Stimulated activated CD4-positive, alpha-beta T cell treated with anti-CD3 and anti-CD28 coated beads, Interleukin-4, amount 100 ng/mL, for 24 hours (primary cell): ENCODE data around the gene HEATR1.
"Not testable (repeated sequence)": the region's sequence is repeated elsewhere in the genome, so short reads cannot be mapped to it uniquely, and the experiment has no call there.

Experiments used
- DNase-seq: peaks from one replicate; pipeline ENCODE4 v3.0.0-alpha.2; 2020

The HEATR1 gene

DNA sequence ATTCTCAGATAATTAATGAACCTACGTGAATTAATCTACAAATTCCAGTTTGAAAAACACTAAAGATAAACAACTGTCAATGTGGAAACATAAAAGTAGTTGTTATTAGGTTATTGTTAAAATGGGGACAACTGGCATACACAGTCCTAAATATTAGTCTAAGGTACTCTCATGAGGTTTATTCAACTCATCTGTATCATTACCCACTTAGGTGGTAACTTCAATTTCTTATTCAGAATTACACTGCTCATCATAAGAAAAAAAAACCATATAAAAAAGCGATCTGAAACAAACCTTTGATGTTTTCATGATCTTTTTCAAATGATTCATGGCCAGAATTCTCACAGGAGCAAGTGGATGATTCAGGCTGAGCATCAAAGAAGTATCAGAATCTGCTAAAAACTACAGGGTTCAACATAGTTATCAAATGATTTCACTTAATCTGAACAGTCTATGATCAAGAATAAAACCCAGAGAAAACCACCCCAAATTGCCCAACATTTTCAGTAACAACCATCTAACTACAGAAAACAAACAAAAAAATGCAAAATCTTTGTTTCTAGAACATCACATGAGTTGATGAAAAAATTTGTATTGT is 13.7 kb downstream of the HEATR1 start:
- no peak for DNase-seq

DNA sequence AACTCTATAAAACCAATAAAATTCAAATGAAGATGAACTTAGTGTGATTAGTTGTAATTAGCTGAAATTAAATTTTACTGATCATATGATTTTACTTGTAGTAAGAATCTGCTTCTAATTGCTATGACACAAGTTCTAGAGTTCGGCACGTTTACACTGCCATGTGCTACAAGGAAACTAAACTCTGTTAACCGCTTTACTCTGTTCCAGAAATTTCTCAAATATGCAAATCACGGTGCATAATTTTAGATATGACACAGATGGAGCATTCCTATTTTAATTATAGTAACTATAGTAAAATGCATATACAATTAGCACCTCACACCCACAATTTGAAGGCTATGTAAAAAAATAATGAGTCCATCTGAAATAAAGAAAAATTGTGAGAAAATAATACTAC is 14.8 kb downstream of the HEATR1 start:
- DNase-seq = no peak

DNA sequence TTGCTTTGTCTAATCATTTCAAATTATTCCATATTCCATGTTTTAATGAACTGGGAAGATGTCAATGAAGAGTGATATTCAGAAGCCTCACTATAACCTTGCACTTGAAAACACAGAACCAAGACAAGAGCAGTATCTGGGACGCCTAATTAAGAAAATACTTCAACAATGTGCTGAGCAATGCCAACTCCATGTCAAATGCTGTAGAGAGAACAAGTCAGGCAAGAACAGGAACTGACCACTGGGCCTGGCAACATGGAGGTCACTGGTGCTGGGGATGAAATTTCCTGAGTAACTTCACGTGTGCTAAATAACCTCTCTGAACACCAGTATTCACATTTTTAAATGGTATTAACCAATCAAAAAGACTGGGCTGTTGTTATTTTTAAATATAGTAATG is 22.8 kb downstream of the HEATR1 start:
- no peak for DNase-seq

DNA sequence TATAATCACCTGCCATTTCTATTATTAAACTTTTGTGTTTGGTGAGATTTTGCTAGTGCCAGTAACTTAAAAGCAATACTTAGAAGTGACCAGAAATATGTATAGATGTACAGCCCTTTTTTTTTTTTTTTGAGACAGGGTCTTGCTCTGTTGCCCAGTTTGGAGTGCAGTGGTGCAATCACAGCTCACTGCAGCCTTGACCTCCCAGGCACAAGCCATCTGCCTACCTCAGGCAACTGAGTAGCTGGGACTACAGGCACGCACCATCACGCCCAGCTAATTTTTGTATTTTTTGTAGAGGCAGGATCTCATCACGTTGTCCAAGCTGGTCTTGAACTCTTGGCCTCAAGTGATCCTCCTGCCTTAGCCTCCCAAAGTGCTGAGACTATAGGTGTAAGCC is 23.9 kb downstream of the HEATR1 start:
- DNase-seq = not testable (repeated sequence)

DNA sequence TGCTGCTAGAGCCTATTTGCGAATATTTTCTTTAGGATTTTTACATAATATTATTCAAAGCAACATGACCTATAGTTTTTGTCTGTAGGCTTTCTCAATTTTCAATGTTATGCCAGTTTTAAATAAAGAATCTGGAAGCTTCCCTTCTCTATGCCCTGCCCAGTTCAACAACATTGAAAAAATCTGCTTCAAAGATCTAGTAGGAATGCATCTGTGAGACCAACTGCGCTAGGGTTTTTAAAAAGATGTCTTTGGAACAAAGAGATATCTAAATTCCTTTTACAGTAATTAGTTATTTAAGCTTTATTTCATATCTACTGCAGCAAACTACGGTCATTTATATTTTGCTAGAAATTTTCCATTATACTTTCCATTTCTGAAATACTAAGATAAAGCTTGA is 25.7 kb downstream of the HEATR1 start:
- DNase-seq = no peak

DNA sequence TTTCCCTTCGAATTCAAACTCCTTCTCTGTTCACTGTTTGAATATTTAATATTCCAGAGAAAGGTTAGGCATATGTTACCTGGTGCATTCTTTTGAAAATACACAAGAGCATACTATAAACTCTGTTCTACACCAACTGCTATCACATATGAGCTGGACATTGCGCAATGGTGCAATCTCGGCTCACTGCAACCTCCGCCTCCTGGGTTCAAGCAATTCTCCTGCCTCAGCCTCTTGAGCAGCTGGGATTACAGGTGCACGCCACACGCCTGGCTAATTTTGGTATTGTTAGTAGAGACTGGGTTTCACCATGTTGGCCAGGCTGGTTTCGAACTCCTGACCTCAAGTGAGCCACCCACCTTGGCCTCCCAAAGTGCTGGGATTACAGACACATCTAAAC is 27.3 kb downstream of the HEATR1 start:
- DNase-seq = not testable (repeated sequence)

DNA sequence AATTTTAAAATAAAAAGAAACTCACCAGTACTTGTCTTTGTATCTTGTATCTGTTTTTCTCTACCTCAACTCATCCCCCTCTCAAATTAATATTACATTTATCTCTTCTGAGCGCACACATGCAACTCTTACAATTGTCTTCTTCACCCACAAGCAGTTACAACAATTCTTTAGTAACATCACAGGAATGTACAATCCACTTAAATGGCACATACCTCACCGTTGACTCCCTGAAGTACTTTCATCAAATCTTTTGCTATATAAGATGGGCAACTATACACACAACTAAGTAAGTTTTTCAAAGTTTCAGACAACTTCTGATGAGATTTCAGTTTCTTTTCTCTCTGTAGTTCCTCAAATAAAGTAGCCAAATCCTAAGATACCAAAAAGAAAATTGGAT is 28.3 kb downstream of the HEATR1 start:
- DNase-seq = no peak

DNA sequence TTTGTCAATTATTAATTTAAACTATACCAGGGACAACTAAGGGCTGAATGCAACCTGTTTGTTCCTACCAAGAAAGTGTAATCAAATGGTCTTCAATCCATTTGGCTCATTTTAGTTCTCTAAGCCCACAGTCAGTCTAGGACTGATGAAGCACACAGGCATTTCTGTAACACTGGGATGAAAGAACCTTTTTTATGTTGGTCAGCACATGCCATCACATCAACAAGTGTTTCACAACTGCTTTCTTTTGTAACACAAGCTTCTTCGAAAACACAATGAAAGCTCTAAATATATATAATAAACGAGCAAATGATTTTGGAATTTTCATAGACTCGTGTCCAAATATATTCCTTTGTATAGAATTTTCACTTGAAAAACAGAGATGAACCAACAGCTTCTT is 28.8 kb downstream of the HEATR1 start:
- no peak for DNase-seq

DNA sequence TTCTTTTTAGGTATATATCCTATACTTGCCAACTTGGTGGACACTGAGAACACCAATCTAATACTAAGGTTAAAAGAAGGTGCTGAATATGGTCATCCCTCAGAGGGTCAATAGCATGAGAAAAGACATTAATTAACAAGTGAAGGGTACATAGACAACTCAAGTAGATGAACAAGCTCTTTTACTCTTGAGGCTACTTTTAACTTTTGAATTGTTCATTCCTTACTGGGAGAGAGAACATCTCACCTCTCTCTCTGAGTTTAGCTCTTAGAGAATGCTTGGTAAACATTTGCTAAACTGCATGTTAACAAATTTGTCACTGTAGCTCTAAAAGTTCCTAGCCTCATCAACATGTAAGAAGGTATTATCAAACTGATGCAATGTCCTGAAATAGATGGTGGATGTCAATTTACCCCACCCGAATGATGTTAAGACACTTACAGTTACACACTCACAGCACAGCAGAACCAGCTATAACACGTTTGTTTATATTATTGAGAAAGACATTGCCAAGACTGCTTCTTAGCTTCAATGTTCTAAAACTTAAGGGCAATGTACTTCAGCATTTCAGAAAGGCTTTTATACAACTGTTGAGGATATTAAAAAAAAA is 35.9 kb downstream of the HEATR1 start:
- no peak for DNase-seq

DNA sequence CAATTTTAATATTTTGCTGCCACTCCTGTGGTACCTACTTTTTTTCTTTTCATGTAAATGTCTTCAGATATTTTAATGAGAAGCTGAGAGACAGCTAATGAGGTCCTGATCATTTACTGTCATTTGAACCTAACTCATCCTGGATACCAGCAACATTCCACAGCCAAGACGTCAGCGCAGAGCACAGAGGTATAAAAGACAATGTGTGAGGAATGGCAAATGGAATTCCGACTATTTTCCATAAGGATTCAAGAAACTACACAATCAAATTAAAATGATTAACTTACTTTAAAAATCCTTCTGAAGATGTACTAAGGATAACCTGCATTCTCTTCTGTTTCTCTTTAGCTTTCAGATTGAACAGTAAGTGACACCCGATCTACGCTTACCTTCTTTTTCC is 38.8 kb downstream of the HEATR1 start:
- no peak for DNase-seq

DNA sequence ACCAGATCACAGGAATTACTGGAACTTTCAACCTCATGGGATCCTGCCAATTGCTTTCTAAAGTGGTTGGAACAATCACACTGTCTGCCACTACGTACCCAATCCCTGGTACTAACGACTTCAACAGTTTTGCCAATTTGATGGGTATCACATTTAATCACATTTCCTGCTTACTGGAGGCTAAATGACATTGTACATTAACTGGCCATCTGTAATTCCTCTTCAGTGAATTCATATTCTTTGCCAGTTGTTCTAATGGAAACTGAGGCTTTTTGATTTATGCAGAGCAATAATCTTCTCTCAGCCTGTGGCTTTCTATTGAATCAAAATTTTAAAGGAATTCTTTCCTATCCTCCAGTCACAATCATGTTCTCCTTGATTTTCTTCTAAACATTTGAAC is 42.3 kb downstream of the HEATR1 start:
- DNase-seq = no peak

DNA sequence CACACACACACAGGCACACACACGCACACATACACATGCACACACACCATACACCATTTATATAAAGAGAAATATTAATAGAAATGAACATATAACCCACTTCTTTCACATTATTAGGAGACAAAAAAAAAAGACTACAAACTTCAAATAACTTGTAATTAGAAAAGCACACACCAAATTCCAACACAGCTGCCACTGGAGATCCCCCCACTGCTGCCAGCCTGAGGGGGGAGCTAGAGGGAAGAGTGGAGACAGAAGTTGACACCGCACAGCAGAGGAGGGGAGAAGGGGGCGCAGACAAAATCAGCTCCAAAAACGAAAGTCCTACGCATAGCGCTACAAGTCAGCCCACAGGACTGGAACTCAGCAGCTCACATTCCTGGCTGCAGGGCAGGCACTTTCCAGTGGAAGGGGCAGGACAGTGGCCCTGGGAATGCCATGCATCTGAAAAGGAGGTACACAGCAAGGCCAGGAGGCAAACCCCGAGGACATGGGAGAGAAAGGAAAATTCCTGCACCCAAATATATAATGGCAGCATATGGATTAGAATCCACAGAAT is 44.0 kb downstream of the HEATR1 start:
- DNase-seq = no peak

DNA sequence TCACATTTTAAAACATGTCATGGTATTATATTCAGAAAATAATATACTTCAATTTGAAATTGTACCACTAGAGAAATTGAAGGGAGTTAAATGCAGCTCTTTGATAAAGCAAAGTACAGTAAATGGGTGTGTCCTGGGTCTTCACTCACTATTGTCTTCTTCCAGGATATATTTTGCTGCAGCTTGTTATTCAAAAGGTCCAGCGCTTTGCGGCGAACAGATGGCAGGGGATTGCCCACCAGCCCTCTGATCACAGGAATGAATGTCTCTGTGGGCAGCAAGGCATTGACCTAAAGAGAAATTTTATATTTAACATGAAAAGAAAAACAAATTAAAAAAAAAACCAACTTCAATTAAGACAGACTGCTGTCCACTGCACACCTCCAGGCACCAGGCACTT is 45.5 kb downstream of the HEATR1 start:
- no peak for DNase-seq

DNA sequence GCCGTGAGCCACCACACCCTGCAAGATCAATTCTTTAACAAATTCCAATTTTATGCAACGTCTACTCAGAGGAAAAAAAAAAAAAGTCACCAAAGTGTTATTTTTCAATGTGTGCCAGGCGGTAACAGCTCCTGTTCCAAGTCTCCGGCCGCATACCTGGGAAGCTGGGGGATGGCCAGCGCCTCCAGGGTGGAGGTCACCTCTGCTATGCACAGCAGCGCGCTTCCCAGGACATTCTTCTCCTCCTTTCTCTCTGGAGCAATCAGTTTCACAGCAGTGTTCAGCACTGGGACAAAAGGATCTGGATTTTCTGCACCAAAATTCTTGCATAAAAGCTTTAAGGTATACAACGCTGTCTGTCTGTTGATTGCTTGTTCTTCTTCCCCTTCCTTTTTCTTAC is 46.2 kb downstream of the HEATR1 start:
- DNase-seq = no peak

DNA sequence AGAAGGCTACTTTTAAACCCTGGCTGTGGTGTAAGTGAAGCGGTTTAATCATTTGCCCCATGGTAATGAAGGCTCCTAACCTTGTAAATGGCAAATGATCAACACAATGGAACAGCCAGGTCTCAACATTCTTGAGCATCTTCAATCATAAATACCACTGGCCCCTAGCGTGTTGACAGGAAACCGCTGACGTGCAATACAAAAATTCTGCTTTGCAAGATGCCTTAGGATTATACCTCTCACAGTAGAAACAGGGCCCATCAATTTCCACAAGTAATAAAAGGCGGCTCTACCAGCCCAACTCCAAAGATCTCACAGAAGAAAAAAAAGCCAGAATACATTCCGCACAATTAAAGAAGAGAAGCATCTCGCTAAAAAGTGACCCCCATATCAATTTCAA is 47.7 kb downstream of the HEATR1 start:
- DNase-seq = no peak

DNA sequence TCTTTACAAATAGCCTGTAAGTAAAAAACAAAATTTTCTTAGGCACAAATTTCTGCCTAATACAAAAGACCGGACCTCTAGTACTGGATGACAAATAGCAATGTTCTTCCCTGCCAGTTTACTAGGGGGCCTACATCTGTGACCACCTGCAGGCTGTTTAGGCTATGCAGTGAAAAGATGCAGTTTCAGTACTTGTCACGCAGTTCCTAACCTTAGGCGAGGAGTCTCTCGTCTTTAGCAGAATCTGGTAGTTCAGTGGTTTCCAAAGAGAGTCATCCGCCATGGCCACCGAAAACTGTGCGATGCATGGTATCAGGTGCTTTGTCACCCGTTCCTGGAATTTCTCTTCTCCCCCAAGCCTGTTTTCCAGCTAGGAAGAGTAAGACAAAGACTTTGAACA is 50.9 kb downstream of the HEATR1 start:
- no peak for DNase-seq

DNA sequence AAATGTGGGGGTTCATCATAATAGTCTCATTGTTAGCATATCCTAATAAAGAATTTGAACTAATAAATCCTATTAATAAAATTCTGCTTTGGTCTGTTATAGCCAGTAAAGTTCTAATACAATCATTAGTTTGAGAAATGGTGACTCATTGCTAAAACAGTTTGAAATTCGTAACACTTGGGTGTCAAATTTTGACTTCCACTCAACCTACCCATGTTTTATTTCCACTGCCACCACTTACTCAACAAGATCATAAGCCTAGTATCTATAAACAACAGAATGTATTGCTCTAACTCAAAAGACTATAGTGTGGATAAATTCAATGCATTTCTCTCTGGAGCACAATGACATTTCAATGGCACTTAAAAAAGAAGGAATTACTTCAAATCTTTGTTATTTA is 51.4 kb downstream of the HEATR1 start:
- no peak for DNase-seq

DNA sequence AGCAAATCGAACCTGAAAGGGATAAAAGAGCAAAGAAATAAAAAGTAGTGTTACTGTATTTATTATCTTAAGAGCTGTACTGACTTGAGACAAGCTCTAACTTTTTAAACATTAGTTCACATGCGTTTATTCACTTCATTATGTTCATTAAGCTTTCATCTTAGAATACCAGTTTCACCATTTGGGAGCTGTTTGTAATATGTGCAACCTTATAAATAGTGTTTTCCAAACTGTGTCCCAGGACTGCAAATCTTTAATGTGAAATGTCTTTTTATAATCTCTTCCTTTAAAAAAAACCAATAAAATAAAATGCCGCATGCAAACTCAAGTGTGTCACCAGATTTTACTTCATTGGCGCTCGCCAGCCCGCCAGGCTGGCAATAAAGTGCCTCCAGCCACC is 52.2 kb downstream of the HEATR1 start:
- no peak for DNase-seq

DNA sequence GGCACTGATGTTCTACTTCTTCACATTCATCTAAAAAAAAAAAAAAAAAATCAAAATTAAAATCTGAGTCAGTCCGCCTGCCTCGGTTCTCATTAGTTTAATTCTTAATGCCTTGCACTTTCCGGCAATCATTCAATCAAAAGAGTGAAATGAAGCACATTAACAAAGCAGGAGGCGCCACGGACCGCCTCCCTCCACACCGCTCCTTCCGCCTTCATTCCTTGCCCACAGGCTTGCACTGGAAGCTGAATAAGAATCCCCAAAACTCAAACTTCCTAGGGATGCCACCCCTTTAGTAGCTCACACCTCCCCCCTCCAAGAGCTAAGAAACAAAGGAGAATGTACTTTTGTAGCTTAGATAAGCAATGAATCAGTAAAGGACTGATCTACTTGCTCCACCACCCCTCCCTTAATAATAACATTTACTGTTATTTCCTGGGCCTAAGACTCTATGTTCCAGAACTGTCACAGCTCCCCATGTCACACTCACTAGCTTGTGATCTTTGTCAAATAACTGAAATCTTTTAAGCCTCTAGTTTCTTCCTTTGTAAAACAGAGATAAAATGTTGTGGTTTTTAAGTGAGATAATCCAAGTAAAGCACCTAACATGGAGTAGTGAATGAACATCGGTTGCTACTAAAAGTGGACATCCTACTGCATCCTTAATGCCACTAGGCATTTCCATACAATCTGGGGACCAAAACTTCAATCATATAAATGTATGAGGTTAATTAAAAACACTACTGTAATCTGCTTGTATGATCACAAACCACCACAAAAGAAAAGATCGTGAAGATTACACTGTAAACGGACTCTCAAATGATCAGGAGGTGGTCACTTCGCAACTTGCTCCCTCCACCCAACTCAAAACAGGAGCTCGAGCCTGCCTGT is 53.1 kb downstream of the HEATR1 start:
- DNase-seq = no peak

DNA sequence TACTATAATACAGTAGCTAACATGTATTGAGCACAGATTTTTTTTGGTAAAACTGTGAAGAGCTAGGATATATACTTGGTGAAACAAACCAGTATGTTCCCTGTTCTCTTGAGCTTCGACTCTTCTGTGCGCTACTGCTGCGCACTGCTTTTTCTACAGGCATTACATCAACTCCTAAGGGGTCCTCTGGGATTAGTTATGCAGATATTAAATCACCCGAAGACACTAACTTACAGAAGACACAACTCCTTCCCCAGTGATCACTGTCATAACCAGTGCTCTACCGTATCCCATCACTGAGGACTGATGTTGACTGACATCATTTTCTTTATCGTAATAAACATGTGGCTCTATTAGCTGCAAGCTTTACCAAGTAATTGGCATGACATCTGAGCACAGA is 55.9 kb downstream of the HEATR1 start:
- no peak for DNase-seq

DNA sequence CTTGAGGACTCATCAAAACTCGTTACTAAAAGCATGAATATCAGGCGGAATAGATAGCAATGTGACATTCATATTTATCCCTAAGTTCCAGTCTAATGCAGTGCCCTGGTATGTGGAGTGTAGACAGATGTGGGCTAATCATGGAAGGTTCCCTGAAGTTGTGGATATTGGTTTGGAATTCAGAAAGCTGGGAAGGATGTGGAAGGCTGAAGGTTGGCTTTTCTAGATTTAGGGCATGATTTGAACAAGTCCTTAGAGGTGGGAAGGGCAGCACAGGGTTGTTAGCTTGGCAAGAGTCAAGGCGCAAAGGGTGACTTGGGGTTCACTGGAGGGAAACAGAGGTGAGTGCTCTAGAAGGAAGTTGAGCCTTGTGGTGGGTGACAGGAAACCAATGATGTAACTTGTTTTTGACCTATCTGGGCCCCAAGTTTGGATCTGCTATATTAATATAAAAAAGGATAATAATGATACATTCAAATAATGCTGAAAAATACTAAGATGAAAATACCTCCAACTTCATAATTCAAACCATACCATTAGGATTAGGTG is 58.6 kb downstream of the HEATR1 start:
- DNase-seq = no peak

DNA sequence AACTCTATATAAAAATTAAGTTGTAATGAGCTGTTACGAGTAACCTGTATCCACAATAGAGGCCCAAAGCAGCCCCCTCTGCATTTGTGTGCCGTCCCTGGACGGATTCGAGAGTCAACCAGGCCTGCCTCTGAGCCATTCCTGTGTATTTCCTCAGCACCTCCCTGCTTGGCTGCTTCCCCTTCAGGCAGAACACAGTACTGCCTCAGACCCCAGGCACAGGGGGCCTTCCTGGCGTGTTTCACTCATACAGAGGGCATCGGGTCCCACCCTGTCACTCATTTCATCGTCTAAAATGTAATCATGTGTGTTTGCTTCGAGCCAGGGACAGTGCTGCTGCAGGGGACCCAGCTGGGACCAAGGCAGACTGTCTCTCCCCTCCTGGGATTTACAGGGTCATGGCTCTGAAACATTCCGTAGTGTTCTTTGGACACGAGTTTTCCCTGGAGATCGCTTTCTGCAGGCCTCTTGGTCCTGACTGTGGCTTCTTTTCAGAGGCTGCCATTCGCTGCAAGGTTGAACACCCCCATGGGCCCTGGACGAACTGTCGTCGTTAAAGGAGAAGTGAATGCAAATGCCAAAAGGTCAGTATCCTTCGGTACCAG is 61.1 kb downstream of the HEATR1 start:
- DNase-seq = no peak

DNA sequence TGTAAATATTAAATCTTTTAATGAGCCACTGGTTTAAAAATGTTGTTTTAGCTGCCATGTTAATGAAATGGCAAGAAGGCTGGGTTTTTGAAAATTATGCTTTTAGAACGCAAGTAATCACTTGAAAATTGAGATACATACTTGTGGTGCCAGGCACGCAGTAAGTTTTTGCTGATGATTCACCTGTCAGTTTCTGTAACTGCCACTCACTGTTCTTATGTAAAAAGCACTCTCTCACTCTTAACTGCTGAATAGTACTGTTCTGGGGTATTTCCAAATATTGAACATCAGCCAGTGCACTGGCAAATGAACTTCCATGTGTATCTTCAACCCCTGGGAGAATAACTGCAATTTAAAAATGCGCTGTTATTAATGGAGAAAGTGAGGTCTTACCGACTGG is 62.6 kb downstream of the HEATR1 start:
- DNase-seq = no peak
